ENCODE results near the gene SFXN4.
"Not testable (repeated sequence)": the region's sequence is repeated elsewhere in the genome, so short reads cannot be mapped to it uniquely, and the experiment has no call there.

The SFXN4 gene

DNA sequence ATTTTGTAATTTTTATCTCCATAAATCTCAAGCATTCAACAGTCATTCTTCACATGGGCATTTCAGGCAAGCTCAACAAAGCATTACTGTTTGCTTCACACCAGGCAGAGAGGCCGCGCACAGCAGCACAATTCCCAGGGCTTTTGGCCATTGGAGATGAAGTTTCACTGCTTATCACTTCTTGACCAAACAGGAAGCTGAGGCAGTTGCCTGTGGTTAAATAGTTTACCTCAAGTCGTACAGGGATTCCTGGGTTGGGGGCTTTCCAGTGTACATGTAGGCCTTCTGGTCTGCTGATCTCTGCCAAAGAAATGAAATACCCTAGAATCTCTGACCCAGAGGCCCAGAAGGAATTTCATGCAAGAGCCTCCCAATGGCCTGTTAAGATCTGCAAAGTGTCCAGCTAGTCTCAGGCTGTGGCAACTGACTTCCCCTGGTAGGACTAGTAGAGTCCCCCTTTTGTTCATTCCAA is 24.3 kb upstream of the SFXN4 start:
- DNase-seq: no peak

DNA sequence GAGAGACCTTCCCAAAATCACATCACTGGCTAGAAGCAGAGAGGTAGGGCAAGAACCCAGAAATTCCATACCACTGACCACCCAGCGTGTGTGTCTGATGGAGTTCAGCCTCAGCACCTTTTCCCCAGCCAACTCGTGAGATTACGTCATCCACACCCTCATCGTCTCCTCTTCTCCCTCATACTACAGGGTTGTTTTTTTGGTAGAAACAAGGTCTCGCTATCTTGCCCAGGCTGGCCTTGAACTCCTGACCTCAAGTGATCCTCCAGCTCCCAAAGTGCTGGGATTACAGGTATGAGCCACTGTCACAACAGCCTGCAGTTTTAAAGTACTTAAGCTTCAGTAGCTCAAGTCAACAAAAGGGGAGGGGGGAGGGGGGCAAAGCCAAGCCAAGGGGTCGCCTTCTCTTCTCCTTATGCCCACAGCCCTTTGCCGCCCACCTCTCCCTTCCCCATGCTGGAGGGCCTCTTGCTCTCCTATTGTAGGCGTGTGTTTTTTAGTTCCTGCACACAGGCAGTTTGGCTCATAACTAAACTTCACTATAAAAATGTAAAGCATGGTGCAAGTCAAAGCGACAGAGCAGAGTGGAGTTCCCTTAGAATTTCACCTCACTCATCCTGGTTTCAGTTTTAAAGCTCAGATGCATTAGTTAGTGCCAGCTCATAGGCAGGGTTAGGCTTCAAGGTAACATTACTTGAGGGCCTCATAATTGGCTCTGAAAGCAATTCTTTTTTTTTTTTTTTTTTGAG is 18.3 kb upstream of the SFXN4 start:
- DNase-seq: no peak

DNA sequence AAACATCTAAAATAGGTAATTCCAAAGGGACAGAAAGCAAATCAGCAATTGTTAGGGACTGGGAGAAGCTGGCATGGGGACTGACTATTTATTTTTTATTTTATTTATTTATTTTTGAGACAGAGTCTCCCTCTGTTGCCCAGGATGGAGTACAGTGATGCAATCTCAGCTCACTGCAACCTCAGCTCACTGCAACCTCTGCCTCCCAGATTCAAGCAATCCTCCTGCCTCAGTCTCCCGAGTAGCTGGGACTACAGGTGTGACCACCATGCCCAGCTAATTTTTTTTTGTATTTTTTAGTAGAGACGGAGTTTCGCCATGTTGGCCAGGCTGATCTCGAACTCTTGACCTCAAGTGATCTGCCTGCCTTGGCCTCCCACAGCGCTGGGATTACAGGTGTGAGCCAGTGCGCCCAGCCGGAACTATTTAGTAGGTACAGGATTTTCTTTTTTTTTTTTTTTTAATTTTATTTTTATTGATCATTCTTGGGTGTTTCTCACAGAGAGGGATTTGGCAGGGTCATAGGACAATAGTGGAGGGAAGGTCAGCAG is 15.4 kb upstream of the SFXN4 start:
- not testable (repeated sequence) for DNase-seq

- peak; percentile 83 to 85 for DNase-seq
These were observed 13.0 kb upstream of the SFXN4 start, which contains the start of gene PRDX3 for GRCh38 chr10:119178372-119179119. Gene PRDX3 (minus strand): TSS chr10:119178812. CDS start chr10:119178790, 22 bp downstream.

DNA sequence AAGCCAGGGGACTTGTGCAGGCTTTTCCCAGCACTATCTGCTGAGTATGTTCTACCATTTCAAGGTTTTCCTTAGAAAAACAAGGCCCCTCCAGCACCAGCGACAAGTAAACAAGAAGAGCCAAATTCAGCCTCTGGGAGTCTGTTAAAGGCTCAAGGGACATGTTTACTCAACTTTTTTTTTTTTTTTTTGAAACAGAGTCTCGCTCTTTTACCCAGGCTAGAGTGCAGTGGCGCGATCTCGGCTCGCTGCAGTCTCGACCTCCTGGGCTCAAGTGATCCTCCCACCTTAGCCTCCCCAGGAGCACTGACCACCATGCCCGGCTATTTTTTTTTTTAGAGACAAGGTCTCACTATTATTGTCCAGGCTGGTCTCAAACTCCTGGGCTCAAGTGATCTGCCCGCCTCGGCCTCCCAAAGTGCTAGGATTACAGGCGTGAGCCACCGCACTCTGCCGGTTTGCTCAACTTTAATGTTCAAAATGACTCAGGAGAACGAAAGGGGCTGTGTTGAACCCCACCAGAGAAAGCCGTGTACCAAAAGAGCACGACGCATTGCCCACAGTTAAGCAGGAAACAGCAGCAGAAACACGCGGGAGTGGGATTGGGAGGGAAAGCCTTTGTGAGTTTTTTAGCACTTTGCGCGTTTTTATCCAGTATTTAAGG is 12.3 kb upstream of the SFXN4 start:
- DNase-seq: no peak

GRCh38 chr10:119176166-119176565 is 10.7 kb upstream of the SFXN4 start:
- DNase-seq: no peak

DNA sequence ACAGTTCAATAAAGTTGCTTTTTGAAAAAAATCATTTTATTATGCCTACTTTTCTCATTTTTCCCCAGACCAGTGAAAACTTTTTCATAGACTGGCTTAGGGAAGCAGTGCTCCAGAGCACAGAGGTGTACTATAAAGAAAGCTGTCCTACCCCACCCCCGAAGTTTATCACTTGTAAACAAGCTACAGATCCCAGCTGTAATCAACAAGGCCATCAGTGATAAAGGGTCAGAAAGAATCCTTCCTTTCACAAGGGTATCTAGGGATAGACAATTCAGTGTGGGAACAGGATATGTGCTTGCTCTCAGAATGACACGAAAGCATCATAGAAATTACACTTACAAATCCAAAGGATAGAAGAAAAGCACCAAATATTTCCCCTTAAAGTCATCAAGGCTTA is 8.6 kb upstream of the SFXN4 start:
- no peak for DNase-seq

DNA sequence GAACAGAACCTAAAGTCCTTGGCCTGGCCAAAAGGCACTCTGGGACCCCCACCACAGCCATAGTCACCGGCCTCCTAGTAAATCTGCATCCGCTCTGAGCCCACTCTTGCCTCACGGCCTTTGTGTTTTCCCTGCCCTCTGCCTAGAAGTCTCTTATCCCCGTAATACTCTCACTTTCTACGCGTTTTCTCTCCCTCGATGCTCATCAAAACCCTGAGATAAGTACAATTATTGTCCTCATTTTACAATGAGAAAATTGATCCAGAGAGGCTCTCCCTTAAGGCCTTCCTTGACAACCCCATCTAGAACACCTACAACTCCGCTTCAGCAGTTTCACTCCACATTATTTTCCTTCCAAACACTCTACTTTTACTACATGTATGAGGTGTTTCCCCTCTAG is 1.5 kb upstream of the SFXN4 start:
- no peak for DNase-seq

- DNase-seq: no peak
These were observed 1.1 kb upstream of the SFXN4 start for GRCh38 chr10:119166564-119166963.

DNA sequence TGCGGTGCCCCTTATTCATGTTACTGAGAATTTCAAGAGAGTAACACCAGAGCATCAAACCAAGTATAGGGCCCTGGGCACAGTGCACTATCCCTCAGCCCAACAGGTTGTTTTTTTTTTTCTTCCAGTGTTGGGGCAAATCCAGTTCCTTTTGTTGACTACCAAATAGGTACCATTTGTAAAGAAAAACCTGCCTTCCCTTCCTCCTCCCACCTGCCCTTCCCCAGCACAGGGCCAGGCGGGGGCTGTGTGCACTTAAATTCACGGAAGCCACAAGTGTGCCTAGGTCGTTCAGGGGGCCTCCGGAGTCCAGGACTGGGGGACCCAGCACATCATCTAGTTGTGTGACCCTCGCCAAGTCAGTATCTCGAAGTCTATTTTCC is 595 bp upstream of the SFXN4 start:
- DNase-seq: no peak

- DNase-seq: no peak
These were observed 2.9 kb downstream of the SFXN4 start for GRCh38 chr10:119162452-119163092.

- no peak for DNase-seq
These were observed 3.6 kb downstream of the SFXN4 start for GRCh38 chr10:119161680-119162451.

- no peak for DNase-seq
These were observed 6.2 kb downstream of the SFXN4 start for GRCh38 chr10:119159332-119159731.

- no peak for DNase-seq
These were observed 11.9 kb downstream of the SFXN4 start for GRCh38 chr10:119153661-119154060.

- no peak for DNase-seq
These were observed 12.5 kb downstream of the SFXN4 start for GRCh38 chr10:119153041-119153440.

- DNase-seq: not testable (repeated sequence)
These were observed 13.9 kb downstream of the SFXN4 start for GRCh38 chr10:119151601-119152000.

DNA sequence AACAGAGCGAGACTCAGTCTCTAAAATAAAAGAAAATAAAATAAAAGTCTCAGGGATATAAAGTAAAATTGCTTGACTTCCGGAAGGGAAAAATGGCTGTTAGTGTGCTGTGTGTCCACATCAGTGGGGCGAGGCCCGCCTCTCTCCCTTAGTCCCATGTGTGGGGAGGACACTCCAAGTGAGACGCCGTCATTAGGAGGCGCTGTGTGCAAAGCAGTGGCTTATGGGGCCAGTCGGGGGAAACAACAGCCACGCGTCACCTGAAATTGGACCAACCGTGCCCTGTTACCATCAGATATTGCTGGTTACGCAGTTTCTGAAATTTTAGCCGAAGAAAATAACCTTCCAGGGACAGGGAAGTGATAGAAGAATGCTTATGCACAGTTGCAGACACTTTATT is 15.8 kb downstream of the SFXN4 start:
- no peak for DNase-seq

- DNase-seq: no peak
These were observed 16.4 kb downstream of the SFXN4 start for GRCh38 chr10:119149157-119149556.

GRCh38 chr10:119143657-119144056 is 21.9 kb downstream of the SFXN4 start:
- DNase-seq: no peak

- DNase-seq: no peak
These were observed 24.8 kb downstream of the SFXN4 start for GRCh38 chr10:119140603-119141245.

DNA sequence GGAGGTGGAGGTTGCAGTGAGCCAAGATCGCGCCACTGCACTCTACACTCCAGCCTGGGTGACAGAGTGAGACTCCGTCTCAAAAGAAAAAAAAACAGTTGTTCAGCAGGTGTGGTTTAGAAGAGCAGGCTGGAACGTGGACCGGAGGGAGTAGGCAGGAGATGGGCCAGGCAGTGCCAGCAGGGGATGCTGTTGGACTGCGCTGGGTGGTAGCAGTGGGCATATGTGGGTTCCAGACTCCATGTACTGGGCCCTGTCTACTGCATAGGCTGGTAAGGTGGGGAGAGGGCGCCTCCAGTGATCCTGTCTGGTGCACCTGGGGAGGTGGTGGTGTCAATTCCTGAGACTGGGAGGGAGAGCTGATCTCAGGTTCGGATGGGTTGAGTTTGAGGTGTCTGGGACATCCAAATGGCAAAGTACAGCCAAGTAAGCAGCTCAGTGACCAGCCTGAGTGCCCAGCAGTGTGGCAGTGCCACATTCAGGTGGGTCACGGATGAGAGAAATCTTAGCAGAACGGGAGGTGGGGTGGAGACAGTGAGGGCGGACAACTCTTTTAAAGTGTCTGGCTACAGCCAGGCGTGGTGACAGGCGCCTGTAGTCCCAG is 25.9 kb downstream of the SFXN4 start:
- DNase-seq: no peak

Measured in NCI-H187 (cell line).